Stomach (tissue), 9 donors: ENCODE data around the gene XYLT1. TPM values are rescaled to one million over a fixed set of nuclear protein-coding genes. Genes with fewer than 3 reads are reported as not detected.

Experiments used
- DNase-seq, 2 donors: peaks; one replicate each; pipeline versions ENCODE4 v3.0.0 to v3.0.0-alpha.2; 2013 to 2019
- H3K27ac ChIP-seq, 5 donors: fragments of 200-600 bp in 4 of 5; sonication (generic) in 4 of 5; one replicate each; pipeline ENCODE4 v1.5.1; 2013 to 2019; ENCODE audit warnings: mild to moderate bottlenecking in 1 of 5, moderate library complexity in 1 of 5
- H3K27me3 ChIP-seq, 3 donors: fragments of 200-600 bp; sonication (generic); one replicate each; pipeline ENCODE4 v1.5.1; 2017 to 2019; ENCODE audit warnings: mixed run types in 1 of 3
- H3K36me3 ChIP-seq, 4 donors: fragments of 200-600 bp; sonication (generic); 1 replicate in 3 of 4; 2 replicates in 1 of 4; pipeline ENCODE4 v1.5.1; 2016 to 2019
- H3K4me1 ChIP-seq, 4 donors: fragments of 200-600 bp; sonication (generic); one replicate each; pipeline ENCODE4 v1.5.1; 2016 to 2019
- H3K4me3 ChIP-seq, 4 donors: fragments of 200-600 bp; sonication (generic) in 3 of 4; one replicate each; pipeline ENCODE4 v1.5.1; 2016 to 2019; ENCODE audit warnings: mild to moderate bottlenecking in 1 of 4
- H3K9me3 ChIP-seq, 4 donors: fragments of 200-600 bp; sonication (generic); one replicate each; pipeline ENCODE4 v1.5.1; 2016 to 2019
- EP300 ChIP-seq: sonication (generic); formaldehyde crosslinking; IDR thresholded peaks from one replicate; pipeline ENCODE4 v1.6.1; 2017; ENCODE audit warnings: antibody characterized with exemption
- POLR2A ChIP-seq, 4 donors: fragments of 450-650 bp; IDR thresholded peaks; one replicate each; pipeline ENCODE4 v1.6.1; 2016; ENCODE audit warnings: antibody characterized with exemption in 4 of 4, control low read depth in 2 of 4, mild to moderate bottlenecking in 1 of 4, moderate library complexity in 1 of 4
- POLR2AphosphoS5 ChIP-seq, 3 donors: sonication (generic); formaldehyde crosslinking; IDR thresholded peaks; one replicate each; pipeline ENCODE4 v1.6.1; 2016; ENCODE audit warnings: antibody characterized with exemption in 3 of 3
- WGBS, 5 donors: extraction: QIAGEN DNeasy Blood & Tissue Kit in 3 of 5; methylation state at CpG; one replicate each; pipeline versions ENCODE4 v1.1.5 to v1.1.7; 2013 to 2018; 5-methylcytosine and 5-hydroxymethylcytosine counted together
- intact Hi-C: fragments of 100-400 bp; cut with DNase I; formaldehyde crosslinking; loops from one replicate; pipeline ENCODE4 v1.15.1; 2023; ENCODE audit warnings: low total_unique reads
- polyA plus RNA-seq, 3 donors: library from polyadenylated mRNA; stranded (reverse); fragments of 200-250 nt; gene quantifications; one replicate each; pipeline ENCODE4 v1.2.3, GENCODE V29; 2013
- total RNA-seq, 5 donors: library from RNA; depleted of rRNA; stranded (reverse); fragments of >200 nt; gene quantifications; one replicate each; pipeline versions ENCODE4 v1.1.0 to v1.2.3, GENCODE V29; 2014 to 2016
- TF ChIP-seq, protein P1 (sequence below), 7 experiments: fragments of 450-650 bp in 4 of 7; fragments of 200-600 bp in 3 of 7; sonication (generic) in 3 of 7; IDR thresholded peaks; one replicate each; pipeline ENCODE4 v1.5.1; 2016 to 2019; ENCODE audit warnings: antibody characterized with exemption in 7 of 7, control low read depth in 2 of 7, mild to moderate bottlenecking in 1 of 7
- donor health status: healthy with polysubstance abuse.
- donor health status: Bipolar disorder and iron deficiency.
- donor health status: healthy.

The XYLT1 gene
- total and polyA plus RNA-seq, 8 donors, result 0.87 to 59.5 (median 9.5) TPM

DNA sequence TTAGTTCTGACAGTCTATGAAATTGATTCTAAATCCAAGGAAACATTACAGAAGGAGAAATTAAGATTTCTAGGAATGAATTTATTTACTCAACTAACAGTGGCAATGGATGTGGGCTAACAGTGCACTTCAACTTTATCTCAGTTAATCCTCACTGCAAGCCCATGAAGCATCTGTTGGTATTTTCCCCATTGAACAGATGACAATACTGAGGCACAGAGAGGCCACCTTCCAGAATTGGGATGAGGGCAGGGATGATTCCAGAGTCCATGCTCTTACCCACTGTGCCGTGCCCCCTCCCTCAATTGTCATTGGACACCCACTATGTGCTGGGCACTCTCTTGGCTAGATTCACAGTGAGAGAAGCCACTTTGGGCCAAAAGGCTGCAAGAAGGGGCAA lies 89.0 kb downstream of the XYLT1 start:
- DNase-seq, result no peak
- H3K4me3 ChIP-seq, result no peak overlapping the region

DNA sequence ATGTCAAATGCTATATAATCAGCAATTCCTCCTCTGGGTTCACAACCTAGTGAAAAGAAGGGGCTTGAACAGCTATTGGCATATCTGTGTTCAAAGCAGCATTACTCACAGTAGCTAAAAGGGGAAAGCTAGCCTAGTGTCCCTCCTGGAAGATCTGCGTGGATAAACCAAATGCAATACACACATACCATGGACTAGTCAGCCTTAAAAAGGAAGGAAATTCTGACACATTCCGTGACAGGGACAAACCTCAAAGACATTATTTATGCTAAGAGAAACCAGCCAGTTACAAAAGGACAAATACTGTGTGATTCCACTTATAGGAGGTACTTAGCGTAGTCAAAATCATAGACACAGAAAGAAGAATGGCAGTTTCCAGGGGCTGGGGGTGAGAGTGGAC lies 90.1 kb downstream of the XYLT1 start:
- no peaks in the 10 kb centered on the region for H3K36me3 ChIP-seq
- H3K27me3 ChIP-seq, result no peaks in the 10 kb centered on the region
- no peaks in the 10 kb centered on the region for H3K9me3 ChIP-seq
- peaks cover 22 to 91% (median 54%) of the 10 kb centered on the region in 4 donors for H3K4me1 ChIP-seq
- H3K27ac ChIP-seq, result peak overlapping the region in 4 of 5 donors; percentile 18 to 86 (median 40)
- TF ChIP-seq POLR2A (IDR thresholded peaks at IDR 0.05) (no peak), POLR2AphosphoS5 (IDR thresholded peaks at IDR 0.05) (peak; percentile 11 to 62 (median 56)), EP300 (peak; percentile 31)
- H3K4me3 ChIP-seq, result no peak overlapping the region
- WGBS, 5 donors, result 54 to 86% (median 73%) methylated on average over 3 of the region's 3 CpGs
- intact Hi-C loops, result no loop called here
- no peak for DNase-seq

More for the DNA sequence above, 89.0 kb downstream of the XYLT1 start:
- Histone ChIP-seq H3K4me1 (peaks cover 15 to 96% (median 50%) of the 10 kb centered on the region in 4 donors), H3K27ac (peak overlapping the region in 1 of 5 donors; percentile 86), H3K27me3 (no peaks in the 10 kb centered on the region), H3K36me3 (no peaks in the 10 kb centered on the region), H3K9me3 (no peaks in the 10 kb centered on the region)
- intact Hi-C loops, result no loop called here
- TF ChIP-seq POLR2A (IDR thresholded peaks at IDR 0.05), result no peak
- TF ChIP-seq, protein P1, sequence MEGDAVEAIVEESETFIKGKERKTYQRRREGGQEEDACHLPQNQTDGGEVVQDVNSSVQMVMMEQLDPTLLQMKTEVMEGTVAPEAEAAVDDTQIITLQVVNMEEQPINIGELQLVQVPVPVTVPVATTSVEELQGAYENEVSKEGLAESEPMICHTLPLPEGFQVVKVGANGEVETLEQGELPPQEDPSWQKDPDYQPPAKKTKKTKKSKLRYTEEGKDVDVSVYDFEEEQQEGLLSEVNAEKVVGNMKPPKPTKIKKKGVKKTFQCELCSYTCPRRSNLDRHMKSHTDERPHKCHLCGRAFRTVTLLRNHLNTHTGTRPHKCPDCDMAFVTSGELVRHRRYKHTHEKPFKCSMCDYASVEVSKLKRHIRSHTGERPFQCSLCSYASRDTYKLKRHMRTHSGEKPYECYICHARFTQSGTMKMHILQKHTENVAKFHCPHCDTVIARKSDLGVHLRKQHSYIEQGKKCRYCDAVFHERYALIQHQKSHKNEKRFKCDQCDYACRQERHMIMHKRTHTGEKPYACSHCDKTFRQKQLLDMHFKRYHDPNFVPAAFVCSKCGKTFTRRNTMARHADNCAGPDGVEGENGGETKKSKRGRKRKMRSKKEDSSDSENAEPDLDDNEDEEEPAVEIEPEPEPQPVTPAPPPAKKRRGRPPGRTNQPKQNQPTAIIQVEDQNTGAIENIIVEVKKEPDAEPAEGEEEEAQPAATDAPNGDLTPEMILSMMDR (IDR thresholded peaks at IDR 0.05), result no peak
- no peak for TF ChIP-seq EP300
- no peak for TF ChIP-seq POLR2AphosphoS5 (IDR thresholded peaks at IDR 0.05)
- 55 to 100% (median 89%) methylated on average over 1 of the region's 1 CpG for WGBS, 5 donors

DNA sequence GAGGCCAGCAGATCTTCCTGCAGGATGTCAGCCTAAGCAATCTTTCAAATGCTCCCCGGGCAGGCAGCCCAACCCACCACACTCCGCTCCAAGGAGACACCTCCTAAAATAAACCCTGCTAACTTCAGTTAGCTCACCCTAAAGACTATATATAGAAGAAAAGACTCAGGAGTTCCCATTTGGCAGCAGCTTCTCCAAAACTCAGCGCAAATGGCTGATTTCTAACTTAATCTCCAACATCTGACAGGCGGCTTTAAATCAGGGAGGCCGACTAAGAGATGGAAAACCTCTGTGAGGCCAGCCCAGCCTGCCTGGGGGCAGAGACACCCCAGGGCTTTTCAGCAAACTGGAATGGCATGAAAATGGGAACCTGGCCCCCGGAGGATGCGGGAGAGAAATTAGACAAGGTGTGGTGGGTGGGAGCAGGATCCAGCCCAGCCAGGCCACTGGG lies 91.6 kb downstream of the XYLT1 start:
- H3K27ac ChIP-seq, result peak overlapping the region in 4 of 5 donors; percentile 54 to 86 (median 65)
- intact Hi-C loops, result no loop called here
- H3K4me1 ChIP-seq, result peaks cover 21 to 93% (median 54%) of the 10 kb centered on the region in 4 donors
- no peak for TF ChIP-seq EP300
- TF ChIP-seq, protein P1 (IDR thresholded peaks at IDR 0.05), result no peak
- TF ChIP-seq POLR2AphosphoS5 (IDR thresholded peaks at IDR 0.05), result no peak
- no peak for TF ChIP-seq POLR2A (IDR thresholded peaks at IDR 0.05)
- no peaks in the 10 kb centered on the region for H3K36me3 ChIP-seq
- H3K27me3 ChIP-seq, result no peaks in the 10 kb centered on the region
- DNase-seq, result peak in 1 of 2 donors; percentile 81
- H3K4me3 ChIP-seq, result no peak overlapping the region
- H3K9me3 ChIP-seq, result no peaks in the 10 kb centered on the region
- WGBS, 5 donors, result 40 to 69% (median 56%) methylated on average over 7 of the region's 7 CpGs

DNA sequence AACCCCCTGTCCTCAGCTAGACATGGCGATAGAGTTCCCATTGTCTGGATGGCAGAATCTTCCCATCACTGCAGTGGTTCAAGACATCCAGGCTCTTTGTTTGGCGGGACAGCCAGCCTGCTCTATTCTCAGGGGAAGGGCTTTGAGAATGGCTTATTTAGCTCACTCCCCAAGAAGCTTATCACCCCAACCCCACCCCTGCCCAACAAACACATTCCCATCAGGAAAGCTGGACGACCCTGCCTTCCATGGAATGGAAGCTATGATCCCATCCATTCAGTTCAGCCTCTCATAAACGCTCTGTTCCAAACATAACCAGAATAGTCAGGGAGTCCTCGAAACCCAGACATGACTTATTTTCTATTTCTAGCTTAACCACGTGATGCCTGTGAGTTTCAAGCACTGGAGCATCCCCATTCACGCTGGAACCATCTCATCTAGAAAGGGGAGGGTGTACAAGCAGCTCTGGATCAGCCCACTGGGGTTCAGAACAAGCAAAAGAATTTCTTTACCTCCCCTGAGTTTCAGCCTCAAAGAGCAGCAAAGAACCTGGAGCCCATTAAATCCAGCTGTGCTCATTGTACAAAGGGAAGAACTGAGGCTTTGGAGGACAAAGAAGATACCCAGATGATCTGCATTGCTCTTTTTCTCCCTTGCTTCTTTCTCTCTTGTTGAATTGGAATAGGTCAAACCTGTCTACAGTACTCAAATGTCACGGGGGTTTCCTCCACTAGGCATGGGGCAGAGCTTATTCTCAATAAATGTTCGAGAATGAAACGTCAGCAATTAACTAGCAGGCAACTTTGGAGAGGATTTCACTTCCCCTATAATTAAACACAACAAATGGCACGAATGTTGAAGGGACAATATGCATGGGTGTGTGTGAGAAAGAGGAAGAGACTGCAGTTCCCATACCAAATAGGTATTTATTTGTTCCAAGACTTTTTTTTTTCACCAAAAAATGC lies 93.1 kb downstream of the XYLT1 start:
- H3K27ac ChIP-seq, result peak overlapping the region in 4 of 5 donors; percentile 54 to 86 (median 65)
- intact Hi-C loops, result no loop called here
- H3K4me1 ChIP-seq, result peaks cover 20 to 85% (median 46%) of the 10 kb centered on the region in 4 donors
- 51 to 63% (median 55%) methylated on average over 10 to 11 of the region's 11 CpGs for WGBS, 5 donors
- H3K9me3 ChIP-seq, result no peaks in the 10 kb centered on the region
- H3K4me3 ChIP-seq, result no peak overlapping the region
- no peak for TF ChIP-seq EP300
- TF ChIP-seq POLR2AphosphoS5 (IDR thresholded peaks at IDR 0.05), result peak in 1 of 3 donors; percentile 34
- TF ChIP-seq, protein P1 (IDR thresholded peaks at IDR 0.05), result no peak
- TF ChIP-seq POLR2A (IDR thresholded peaks at IDR 0.05), result no peak
- no peaks in the 10 kb centered on the region for H3K36me3 ChIP-seq
- H3K27me3 ChIP-seq, result no peaks in the 10 kb centered on the region
- DNase-seq, result peak in 1 of 2 donors; percentile 57
